Activated naive CD4-positive, alpha-beta T cell treated with anti-CD3 and anti-CD28 coated beads for 36 hours (primary cell): ENCODE results near the gene SAT1. TPM values are rescaled to one million over a fixed set of nuclear protein-coding genes. Genes with fewer than 3 reads are reported as not detected.
A peak's percentile ranks its signal among the peaks of the same experiment; 100 is the strongest.

Experiments used
- CTCF ChIA-PET: fragments of 350-600 bp; sonication (Branson Sonifier 250); formaldehyde crosslinking; loops from one replicate; lab custom pipeline; 2021; ENCODE audit warnings: antibody characterized with exemption; lab: Charles Lee
- DNase-seq: peaks from one replicate; pipeline ENCODE4 v3.0.0-alpha.2; 2020
- H3K27ac Mint-ChIP-seq: one replicate; pipeline ENCODE4 v1.8.0; 2021; ENCODE audit warnings: mild to moderate bottlenecking, mixed read lengths
- H3K27me3 Mint-ChIP-seq: one replicate; pipeline ENCODE4 v1.8.0; 2021; ENCODE audit warnings: low read depth, mixed read lengths
- H3K36me3 Mint-ChIP-seq: one replicate; pipeline ENCODE4 v1.8.0; 2021; ENCODE audit warnings: low read depth, mixed read lengths
- H3K4me1 Mint-ChIP-seq: one replicate; pipeline ENCODE4 v1.8.0; 2021; ENCODE audit warnings: low read depth, mixed read lengths
- H3K4me3 Mint-ChIP-seq: one replicate; pipeline ENCODE4 v1.8.0; 2021; ENCODE audit warnings: mild to moderate bottlenecking, moderate library complexity, mixed read lengths
- H3K9me3 Mint-ChIP-seq: one replicate; pipeline ENCODE4 v1.8.0; 2021; ENCODE audit warnings: mixed read lengths
- intact Hi-C: fragments of 100-400 bp; cut with micrococcal nuclease; formaldehyde crosslinking; loops from one replicate; pipeline ENCODE4 v1.15.1; 2023
- total RNA-seq, 2 experiments: library from RNA; stranded (reverse); gene quantifications; one replicate each; pipeline ENCODE4 v1.2.3, GENCODE V29; 2021

Gene SAT1
- total RNA-seq, 2 experiments from 2014 or later = 629 to 649 TPM

DNA sequence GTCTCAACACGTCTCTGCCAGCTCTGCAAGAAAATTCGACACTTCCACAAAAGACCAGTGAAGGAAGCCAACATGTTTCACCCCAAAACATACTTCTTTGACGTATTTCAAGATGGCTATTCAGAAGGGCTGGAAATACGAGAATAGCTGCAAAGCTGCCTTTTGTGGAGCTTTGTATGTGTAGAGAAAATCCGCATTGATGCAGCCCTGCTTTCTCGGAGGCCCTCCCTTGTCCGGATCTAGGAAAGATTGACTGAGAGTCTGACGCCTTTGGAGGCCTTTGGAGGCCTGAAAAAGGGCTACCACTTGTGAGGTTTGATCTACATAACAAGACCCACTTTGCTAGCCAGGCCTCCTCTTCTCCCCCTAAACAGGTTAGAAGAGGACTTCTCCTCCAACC lies 12.2 kb downstream of the SAT1 start:
- Mint-ChIP-seq H3K4me1 (peaks cover 6% of the 10 kb centered on the region), H3K4me3 (no peak overlapping the region), H3K27me3 (no peaks in the 10 kb centered on the region), H3K27ac (no peak overlapping the region), H3K9me3 (no peaks in the 10 kb centered on the region), H3K36me3 (no peaks in the 10 kb centered on the region)
- CTCF ChIA-PET = no interaction called here
- DNase-seq = no peak
- intact Hi-C loops = no loop called here

DNA sequence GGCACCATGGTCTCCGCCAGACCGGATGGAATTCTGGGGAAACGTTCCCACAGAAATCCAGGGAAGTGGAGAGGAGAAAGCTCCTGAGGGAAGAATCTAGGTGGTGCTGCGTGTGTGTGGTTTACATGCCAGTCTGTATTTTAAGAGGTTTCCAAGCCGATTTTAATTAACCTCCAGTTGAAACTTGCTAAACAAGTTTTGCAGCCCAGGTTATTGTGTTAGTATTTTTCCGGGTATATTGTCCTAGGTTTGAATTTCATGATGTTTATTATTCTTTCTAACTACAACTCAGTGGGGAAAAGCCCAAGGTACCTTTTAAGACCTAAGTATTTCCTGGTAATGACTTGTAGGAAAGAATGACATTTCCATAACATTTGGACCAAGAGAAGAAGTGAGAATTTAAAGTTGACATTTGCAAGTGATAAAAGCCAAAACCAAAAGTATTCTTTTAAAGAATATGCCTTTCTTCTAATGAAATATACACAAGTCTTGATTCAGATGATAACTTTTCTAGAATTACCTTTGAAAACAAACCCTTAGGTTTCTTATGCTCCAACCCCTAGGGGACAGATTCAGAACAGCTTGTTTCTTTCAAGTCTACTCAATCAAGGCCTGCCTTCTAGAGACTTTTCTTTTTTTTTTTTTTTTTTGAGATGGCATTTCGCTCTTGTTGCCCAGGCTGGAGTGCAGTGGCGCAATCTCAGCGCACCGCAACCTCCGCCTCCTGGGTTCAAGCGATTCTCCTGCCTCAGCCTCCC lies 14.6 kb downstream of the SAT1 start:
- H3K4me3 Mint-ChIP-seq = no peak overlapping the region
- CTCF ChIA-PET = interaction anchor here (0.8 kb wide), 1 partner anchor 103 kb away, joined by 3 read pairs; no protein-coding TSS in a partner anchor
- no peaks in the 10 kb centered on the region for H3K27me3 Mint-ChIP-seq
- intact Hi-C loops = loop anchor here (1.0 kb wide), 1 partner anchor 16 kb away; no protein-coding TSS in a partner anchor
- H3K9me3 Mint-ChIP-seq = no peaks in the 10 kb centered on the region
- no peak for DNase-seq
- H3K4me1 Mint-ChIP-seq = peaks cover 11% of the 10 kb centered on the region
- H3K27ac Mint-ChIP-seq = peak overlapping the region; percentile 51
- H3K36me3 Mint-ChIP-seq = no peaks in the 10 kb centered on the region

DNA sequence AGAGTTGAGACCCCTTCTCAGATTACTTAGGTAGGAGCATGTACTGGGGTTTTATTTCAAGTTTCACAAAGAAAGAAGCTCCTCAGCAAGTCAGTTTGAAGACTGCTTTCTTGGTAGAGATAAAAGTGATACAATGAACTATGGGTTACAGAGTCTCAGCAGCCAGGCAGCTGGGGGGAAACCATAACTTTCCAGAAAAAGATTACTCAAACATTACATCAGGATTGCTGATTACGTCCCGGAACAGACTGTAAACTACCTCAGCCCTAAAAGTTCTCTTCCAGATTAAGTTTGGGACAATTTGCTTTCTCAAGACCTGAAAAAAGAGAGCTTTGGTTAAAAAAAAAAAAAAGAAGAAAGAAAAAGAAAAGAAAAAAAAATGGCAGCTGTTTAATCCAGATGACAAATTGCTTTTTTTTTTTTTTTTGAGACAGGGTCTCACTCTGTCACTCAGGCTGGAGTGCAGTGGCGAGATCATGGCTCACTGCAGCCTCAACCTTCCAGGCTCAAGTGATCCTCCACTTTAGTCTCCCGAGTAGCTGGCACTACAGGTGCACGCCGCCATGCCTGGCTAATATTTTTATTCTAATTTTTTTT lies 16.6 kb downstream of the SAT1 start:
- Mint-ChIP-seq H3K27me3 (no peaks in the 10 kb centered on the region), H3K9me3 (no peaks in the 10 kb centered on the region), H3K4me1 (peaks cover 11% of the 10 kb centered on the region), H3K36me3 (no peaks in the 10 kb centered on the region), H3K27ac (peak overlapping the region; percentile 41), H3K4me3 (no peak overlapping the region)
- intact Hi-C loops = loop anchor here (5.0 kb wide), 1 partner anchor 83 kb away; no protein-coding TSS in a partner anchor
- DNase-seq = no peak
- CTCF ChIA-PET = interaction anchor here (0.6 to 1.5 kb wide), 2 partner anchors 8 to 254 kb away, joined by 3 to 6 read pairs; no protein-coding TSS in a partner anchor

- no peaks in the 10 kb centered on the region for H3K27me3 Mint-ChIP-seq
- no peak overlapping the region for H3K27ac Mint-ChIP-seq
- intact Hi-C loops = loop anchor here (5.0 kb wide), 1 partner anchor 80 kb away; no protein-coding TSS in a partner anchor
- H3K36me3 Mint-ChIP-seq = no peaks in the 10 kb centered on the region
- CTCF ChIA-PET = no interaction called here
- H3K4me3 Mint-ChIP-seq = no peak overlapping the region
- H3K9me3 Mint-ChIP-seq = no peaks in the 10 kb centered on the region
- no peak for DNase-seq
- H3K4me1 Mint-ChIP-seq = peaks cover 10% of the 10 kb centered on the region
Observed at GRCh38 chrX:23802431-23802830, 19.5 kb downstream of the SAT1 start.

GRCh38 chrX:23803931-23804381 lies 21.0 kb downstream of the SAT1 start:
- no peaks in the 10 kb centered on the region for H3K9me3 Mint-ChIP-seq
- no peaks in the 10 kb centered on the region for H3K27me3 Mint-ChIP-seq
- intact Hi-C loops = loop anchor here (5.0 kb wide), 1 partner anchor 78 kb away; no protein-coding TSS in a partner anchor
- H3K27ac Mint-ChIP-seq = no peak overlapping the region
- no peaks in the 10 kb centered on the region for H3K36me3 Mint-ChIP-seq
- DNase-seq = no peak
- H3K4me1 Mint-ChIP-seq = peaks cover 5% of the 10 kb centered on the region
- no peak overlapping the region for H3K4me3 Mint-ChIP-seq
- CTCF ChIA-PET = no interaction called here

DNA sequence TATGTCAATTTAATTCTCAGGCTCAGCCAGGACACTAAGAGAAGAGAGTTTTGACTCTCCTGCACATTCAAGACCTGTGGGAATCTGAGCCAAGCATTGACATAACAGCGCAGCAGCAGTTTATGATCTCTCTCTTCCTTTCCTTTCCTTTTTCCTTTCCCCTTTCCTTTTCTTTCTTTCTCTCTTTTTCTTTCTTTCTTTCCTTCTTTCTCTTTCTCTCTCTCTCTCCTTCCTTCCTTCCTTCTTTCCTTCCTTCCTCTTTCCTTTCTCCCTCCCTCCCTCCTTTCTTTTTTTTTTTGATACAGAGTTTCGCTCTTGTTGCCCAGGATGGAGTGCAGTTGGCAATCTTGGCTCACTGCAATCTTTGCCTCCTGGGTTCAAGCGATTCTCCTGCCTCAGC lies 21.6 kb downstream of the SAT1 start:
- Mint-ChIP-seq H3K27me3 (no peaks in the 10 kb centered on the region), H3K27ac (no peak overlapping the region), H3K4me3 (no peak overlapping the region), H3K4me1 (peaks cover 5% of the 10 kb centered on the region), H3K9me3 (no peaks in the 10 kb centered on the region), H3K36me3 (no peaks in the 10 kb centered on the region)
- CTCF ChIA-PET = no interaction called here
- DNase-seq = no peak
- intact Hi-C loops = loop anchor here (5.0 kb wide), 1 partner anchor 78 kb away; no protein-coding TSS in a partner anchor

GRCh38 chrX:23805389-23805788 lies 22.4 kb downstream of the SAT1 start:
- Mint-ChIP-seq H3K36me3 (no peaks in the 10 kb centered on the region), H3K9me3 (no peaks in the 10 kb centered on the region), H3K27me3 (no peaks in the 10 kb centered on the region), H3K27ac (no peak overlapping the region), H3K4me3 (no peak overlapping the region), H3K4me1 (peaks cover 5% of the 10 kb centered on the region)
- DNase-seq = no peak
- intact Hi-C loops = no loop called here
- CTCF ChIA-PET = no interaction called here

- H3K4me1 Mint-ChIP-seq = peaks cover 8% of the 10 kb centered on the region
- H3K4me3 Mint-ChIP-seq = no peak overlapping the region
- intact Hi-C loops = no loop called here
- CTCF ChIA-PET = no interaction called here
- no peaks in the 10 kb centered on the region for H3K9me3 Mint-ChIP-seq
- no peaks in the 10 kb centered on the region for H3K36me3 Mint-ChIP-seq
- H3K27me3 Mint-ChIP-seq = no peaks in the 10 kb centered on the region
- H3K27ac Mint-ChIP-seq = no peak overlapping the region
- DNase-seq = no peak
Observed at GRCh38 chrX:23810279-23810678, 27.3 kb downstream of the SAT1 start.

- Mint-ChIP-seq H3K27ac (no peak overlapping the region), H3K9me3 (no peaks in the 10 kb centered on the region), H3K4me1 (peaks cover 8% of the 10 kb centered on the region), H3K27me3 (no peaks in the 10 kb centered on the region), H3K4me3 (peak overlapping the region; percentile 6), H3K36me3 (no peaks in the 10 kb centered on the region)
- peak; percentile 12 for DNase-seq
- intact Hi-C loops = loop anchor here (1.0 kb wide), 1 partner anchor 91 kb away; no protein-coding TSS in a partner anchor
- CTCF ChIA-PET = no interaction called here
Observed at GRCh38 chrX:23811108-23811651, 28.2 kb downstream of the SAT1 start.

DNA sequence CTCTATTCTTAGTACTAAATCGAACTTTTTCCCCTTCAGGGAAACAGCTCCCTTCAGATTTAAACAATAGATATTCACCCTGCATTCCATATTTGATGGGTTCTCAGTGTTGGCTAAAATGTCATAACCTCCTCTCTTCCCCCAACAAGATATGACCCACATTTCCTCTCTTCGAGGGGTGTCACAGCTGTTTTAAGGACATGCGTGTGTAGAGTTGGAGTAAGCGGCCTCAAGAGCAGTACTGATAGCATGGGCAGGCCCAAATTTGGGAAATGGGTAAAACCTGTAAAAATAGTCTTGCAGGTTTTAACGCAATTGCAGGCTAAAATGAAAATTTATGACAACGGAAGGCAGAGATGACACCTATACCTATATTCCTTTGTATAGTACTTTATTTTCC lies 28.7 kb downstream of the SAT1 start:
- CTCF ChIA-PET = no interaction called here
- Mint-ChIP-seq H3K27ac (no peak overlapping the region), H3K4me3 (no peak overlapping the region)

GRCh38 chrX:23813808-23814207 lies 30.8 kb downstream of the SAT1 start:
- intact Hi-C loops = no loop called here
- no peak for DNase-seq
- Mint-ChIP-seq H3K27me3 (no peaks in the 10 kb centered on the region), H3K4me3 (no peak overlapping the region), H3K4me1 (peaks cover 8% of the 10 kb centered on the region), H3K27ac (no peak overlapping the region), H3K9me3 (no peaks in the 10 kb centered on the region), H3K36me3 (no peaks in the 10 kb centered on the region)
- CTCF ChIA-PET = interaction anchor here (1.1 kb wide), 1 partner anchor 88 kb away, joined by 3 read pairs; no protein-coding TSS in a partner anchor

More for the DNA sequence above, 28.7 kb downstream of the SAT1 start:
- no peak for DNase-seq
- intact Hi-C loops = loop anchor here (1.0 kb wide), 1 partner anchor 91 kb away; no protein-coding TSS in a partner anchor
- no peaks in the 10 kb centered on the region for H3K36me3 Mint-ChIP-seq
- H3K27me3 Mint-ChIP-seq = no peaks in the 10 kb centered on the region
- H3K4me1 Mint-ChIP-seq = peaks cover 8% of the 10 kb centered on the region
- H3K9me3 Mint-ChIP-seq = no peaks in the 10 kb centered on the region

GRCh38 chrX:23815376-23815775 lies 32.4 kb downstream of the SAT1 start:
- Mint-ChIP-seq H3K4me3 (no peak overlapping the region), H3K9me3 (no peaks in the 10 kb centered on the region), H3K36me3 (no peaks in the 10 kb centered on the region), H3K27me3 (no peaks in the 10 kb centered on the region), H3K27ac (no peak overlapping the region), H3K4me1 (peaks cover 8% of the 10 kb centered on the region)
- no peak for DNase-seq
- intact Hi-C loops = no loop called here
- CTCF ChIA-PET = no interaction called here
